ENCODE measurements around the gene DERL2.

The DERL2 gene

DNA sequence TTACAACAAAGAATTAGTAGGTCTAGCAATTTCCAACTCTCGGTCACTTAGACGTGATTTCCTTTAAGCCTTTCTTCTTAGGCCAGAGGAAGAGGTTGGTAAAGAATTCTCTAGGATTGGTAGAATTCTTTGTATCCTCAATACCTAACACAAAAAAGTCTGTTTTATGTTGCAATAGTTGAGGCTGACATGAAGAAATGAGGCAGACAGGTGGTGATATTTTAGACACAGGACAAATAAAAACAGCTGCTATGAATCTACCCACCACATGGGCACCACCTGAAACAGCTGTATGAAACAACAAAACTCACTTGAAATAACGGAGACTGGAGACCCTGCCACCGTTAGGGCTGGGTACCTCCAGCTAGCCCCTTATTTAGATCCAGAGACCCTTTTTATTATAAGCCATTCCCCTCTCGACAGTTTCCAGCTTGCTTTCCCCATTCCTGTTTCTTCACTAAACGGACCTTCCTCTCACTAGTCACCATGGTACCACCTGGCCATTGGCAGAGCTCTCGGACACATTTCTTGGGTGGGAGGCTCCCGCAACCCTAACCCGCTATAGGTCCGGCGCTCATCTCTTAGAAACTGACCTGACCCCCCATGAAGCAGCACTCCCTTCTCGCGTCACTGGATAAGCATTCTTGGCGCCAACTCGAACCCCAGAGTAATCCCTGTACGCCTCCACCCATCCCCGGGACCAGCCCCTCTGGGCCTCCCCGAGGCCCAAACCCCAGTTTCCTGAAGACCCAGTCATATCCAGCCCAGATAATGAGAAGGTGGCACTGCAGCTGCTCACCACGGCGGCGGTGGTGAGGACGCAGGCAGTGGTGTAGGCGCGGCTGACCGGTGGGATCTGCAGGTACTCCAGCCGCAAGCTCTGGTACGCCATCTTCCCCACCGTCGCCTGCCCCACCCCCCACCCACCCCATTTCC, at the start of gene DERL2:
TSS of gene DERL2 (minus strand) at position 909 of the 936 bp plus-strand sequence. CDS start at position 892, 17 bp downstream.
- no peak for DNase-seq

DNA sequence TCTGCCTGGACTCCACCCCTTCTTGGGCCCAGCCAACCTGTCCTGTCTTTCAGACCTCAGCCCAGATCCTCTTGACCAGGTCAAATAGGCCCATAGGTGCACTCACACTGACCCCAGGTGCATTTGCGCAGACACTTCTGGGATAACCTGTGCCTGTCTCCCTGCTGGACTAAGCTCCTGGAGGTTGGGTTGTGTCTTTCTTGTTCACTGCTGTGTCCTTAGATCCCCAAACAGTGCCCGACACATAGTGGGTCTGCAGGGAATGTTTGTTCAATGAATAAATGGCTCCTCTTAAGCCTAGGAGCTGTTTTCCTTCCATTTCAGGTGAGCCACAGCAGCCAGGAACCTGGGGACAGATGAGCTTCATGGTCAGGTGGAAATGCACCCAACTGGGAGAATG, 49.5 kb upstream of the DERL2 start:
- no peak for DNase-seq

DNA sequence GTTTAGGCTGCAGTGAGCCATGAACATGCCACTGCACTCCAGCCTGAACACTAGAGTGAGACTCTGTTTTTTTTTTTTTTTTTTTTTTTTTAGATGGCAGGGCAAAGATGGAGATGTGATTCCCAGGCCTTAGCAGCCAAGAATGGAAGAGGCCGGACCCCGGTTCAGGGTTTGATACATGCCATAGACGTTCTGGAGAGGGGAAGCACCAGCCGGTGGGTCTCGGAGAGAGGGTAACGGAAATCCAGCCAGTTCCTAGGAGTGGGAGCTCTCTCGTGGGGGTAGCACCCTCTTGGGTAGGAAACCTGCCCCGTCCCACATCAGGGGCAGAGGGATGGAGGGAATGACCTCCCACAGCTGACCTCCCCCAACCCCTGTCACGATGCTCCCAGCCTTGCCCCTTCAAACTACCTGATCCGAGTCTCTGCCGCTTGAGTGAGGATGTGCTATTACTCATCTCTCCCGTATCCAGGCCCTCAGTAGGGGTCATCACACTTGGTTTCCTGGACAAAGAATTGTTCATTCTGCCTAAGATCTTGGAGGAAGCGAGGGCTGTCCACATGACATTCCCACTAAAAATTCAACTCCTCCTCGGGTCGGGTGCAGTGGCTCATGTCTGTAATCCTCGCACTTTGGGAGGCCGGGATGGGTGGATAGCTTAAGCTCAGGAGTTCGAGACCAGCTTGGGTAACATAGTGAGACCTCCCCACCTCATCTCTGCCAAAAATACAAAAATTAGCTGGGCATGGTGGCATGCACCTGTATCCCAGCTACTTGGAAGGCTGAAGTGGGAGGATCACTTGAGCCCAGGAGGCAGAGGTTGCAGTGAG, 47.7 kb upstream of the DERL2 start:
- no peak for DNase-seq

- DNase-seq, result no peak
These were observed 46.6 kb upstream of the DERL2 start for GRCh38 chr17:5532581-5532980.

GRCh38 chr17:5531085-5531418, 45.1 kb upstream of the DERL2 start:
- DNase-seq, result no peak

DNA sequence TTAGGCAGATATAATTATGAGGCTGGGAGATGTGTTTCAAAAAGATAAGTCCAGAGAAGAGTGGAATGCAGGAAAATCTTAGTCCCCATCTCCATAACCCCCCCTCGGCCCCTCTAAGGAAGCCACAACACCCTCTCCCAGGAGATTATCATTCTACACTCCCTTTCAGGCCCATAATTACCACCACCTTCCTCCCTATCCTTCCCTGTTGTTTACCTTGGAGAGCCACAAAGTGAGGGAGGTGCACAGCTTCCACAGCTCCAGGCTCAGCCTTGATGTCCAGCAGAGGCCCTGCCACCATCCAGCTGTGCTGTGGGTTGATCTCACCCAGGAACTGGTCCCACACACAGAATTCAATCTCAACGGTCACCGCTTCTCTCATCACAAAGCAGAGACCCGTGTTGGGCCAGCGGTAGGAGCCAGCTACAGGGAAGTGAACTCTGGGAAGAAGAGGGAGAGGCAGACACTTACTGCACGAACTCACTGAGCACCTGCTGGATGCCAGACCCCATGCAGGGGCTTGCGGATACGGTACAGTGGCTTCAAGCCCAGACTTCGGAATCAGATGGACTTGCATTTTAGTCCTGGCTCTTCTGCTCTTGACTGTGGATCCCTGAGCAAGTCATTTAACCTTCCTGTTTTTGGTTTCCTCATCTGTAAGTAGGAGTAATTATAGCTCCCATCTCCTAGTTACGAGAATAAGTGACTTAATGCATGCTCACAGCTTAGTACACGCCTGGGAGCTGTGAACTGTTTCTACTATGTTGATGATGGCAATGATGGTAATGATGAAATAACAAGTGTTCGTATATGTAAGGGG, 44.5 kb upstream of the DERL2 start:
- DNase-seq, result no peak

DNA sequence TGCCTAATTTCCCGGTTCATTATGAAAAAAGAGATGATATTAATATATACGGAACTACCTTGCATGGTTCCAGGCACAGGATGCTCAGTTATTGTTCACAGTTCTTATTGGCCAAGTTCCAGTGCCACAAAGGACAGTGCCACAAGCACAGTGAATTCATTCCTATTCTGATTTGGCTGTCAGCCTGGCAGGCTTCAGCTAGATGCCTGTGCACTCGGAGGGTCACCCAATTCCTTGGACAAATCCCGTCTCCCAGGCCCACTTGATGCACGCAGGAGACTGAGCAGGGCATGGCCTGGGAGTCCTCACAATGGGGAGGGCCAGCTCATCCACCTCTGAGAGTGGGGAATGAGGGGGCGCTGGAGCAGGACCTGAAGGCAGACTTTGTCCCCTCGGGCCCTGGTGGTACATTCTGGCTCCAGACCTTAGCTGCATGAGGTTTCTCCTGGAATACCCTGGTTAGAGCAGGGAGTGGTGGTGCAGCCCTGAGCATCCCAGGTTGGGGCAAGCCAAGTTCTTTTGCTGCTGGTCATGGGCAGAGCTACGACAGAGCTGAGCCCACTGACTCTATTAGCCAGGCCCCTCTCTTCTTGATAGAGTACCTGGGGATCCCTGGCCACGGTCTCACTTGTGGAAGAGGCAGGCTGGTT, 41.7 kb upstream of the DERL2 start:
- DNase-seq, result no peak

- DNase-seq, result no peak
These were observed 41.0 kb upstream of the DERL2 start for GRCh38 chr17:5526821-5527598.

DNA sequence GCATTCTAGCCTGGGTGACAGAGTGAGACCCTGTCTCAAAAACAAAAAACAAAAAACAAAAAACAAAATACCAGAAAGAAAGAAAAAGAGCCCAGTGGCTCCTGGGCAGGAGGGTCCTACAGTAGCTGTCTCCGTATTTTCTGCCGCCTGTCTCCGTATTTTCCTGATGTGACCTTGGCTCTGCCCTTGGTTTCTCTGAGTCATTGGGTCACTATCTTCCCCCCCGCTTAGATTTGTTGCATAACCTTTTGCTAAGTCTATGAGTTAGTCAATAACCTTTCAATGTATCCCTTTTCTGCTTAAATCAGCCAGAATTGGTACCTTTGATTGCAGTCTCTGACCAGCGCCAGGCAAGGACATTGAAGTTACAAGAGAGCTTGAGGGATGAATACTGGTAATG, 37.3 kb upstream of the DERL2 start:
- no peak for DNase-seq

DNA sequence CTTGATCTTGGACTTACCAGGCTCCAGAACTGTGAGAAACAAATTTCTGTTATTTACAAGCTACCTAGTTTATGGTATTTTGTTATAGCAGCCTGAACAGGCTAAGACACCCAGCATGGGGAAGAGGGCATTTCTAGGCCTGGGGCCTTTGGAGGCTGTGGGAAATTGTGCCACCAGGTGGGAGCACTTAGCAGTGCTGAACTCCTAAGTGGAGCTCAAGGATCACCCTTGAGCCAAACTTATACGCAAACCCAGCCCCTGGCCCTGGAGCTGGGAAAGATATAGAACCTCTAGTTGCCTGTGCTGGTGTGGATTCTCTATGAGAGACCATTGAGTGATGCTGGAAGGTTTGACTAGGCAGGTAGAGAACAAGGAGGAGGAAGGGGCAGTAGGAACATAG, 36.5 kb upstream of the DERL2 start:
- no peak for DNase-seq

DNA sequence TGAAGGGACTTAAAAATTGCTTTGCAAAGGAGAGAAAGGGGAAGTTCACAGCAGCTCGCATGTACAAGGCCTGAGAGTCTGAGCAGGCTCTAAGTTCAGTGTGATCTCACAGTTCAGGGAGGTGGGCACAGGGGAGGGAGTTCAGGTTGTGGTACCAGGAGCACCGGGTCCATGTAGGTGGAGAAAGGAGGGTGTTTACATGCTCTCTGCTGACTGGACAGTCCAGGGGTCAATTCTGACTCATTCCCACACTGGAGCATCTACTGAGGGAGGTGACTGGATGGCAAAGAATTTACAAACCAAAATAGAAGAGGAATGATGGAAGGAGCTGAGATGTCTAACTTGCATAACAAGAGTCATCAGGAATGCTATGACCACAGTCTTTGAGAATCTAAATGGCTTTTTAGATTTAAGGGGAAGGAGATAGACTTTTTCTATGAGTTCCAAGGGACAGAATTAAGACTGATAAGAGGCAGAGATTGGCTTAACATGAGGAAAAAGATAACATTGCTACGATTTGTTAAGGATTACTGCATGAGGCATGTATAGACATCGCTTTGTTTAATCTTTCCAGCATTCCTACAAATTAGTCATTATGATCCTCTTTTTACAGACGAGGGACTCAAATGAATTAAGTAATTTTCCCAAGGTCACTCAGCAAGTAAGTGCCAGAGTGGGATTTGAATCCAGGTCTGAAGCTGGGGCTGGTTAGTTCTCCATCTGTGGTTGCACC, 30.2 kb upstream of the DERL2 start:
- DNase-seq, result no peak

DNA sequence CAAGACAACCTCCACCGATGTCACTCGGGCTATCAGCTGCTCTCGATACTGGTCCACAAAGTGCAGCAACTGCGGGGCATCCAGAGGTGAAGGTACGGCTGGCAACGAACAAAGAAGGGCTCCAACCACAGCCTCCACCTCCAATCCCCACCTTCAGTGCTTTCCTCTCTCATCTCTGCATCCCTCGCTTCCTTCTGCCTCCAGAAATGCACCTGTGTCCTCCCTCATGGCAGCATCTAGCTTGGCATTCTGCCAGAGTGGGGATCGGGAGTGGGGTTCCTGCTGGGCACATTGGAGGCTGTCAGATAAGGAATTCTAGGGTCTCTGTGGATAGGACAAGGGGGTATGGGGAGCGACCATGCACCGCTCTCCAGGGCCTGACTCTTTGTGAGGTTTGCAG, 29.0 kb upstream of the DERL2 start:
- DNase-seq, result no peak

DNA sequence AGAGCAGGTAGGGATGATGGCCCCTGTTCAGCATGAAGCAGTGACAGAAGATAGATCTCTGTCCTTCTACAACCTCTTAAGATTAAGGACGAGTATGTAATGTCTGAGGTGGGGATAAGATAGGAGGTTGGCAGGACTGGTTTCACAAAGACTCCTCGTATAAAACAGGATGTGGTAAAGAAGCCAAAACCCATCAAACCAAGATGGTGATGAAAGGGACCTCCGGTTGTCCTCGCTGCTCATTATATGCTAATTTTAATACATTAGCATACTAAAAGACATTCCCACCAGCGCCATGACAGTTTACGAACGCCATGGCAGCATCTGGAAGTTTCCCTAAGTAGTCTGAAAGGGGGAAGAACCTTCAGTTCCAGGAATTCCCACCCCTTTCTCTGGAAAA, 27.6 kb upstream of the DERL2 start:
- no peak for DNase-seq

DNA sequence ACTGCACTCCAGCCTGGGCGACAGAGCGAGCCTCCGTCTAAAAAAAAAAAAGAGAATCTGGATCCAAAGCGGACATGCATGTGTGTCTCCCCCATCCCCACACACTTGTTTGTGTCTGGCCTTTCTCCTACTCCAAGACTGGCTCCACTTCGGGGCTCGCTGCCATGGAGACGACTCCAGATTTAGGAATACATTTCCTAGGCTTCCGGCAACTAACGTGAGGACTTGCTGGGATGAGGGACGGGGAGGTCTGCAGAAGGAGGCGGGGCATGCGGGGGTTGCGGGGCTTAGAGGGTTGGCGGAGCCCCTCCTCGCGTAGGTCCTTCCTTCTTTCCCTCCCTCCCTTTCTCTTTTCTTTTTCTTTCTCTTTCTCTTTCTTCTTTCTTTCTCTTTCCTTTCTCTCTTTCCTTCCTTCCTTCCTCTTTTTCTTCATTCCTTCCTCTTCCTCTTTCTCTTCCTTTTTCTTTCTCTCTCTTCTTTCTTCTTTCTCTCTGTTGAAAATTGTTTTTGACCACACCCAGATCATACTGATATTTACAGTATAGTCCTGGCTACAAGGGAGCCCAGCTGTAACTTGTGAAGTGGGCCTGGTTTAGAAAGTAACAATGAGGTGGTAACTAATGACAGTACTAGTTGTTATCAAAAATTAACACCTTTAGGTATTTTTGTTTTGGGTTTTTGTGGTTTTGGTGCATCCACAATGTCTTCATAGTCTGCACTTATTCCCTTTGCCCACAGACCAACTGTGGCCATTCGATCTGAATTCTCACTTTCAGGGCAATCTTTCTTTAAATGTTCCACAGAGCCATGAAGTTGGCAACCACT, 25.6 kb upstream of the DERL2 start:
- DNase-seq, result no peak

DNA sequence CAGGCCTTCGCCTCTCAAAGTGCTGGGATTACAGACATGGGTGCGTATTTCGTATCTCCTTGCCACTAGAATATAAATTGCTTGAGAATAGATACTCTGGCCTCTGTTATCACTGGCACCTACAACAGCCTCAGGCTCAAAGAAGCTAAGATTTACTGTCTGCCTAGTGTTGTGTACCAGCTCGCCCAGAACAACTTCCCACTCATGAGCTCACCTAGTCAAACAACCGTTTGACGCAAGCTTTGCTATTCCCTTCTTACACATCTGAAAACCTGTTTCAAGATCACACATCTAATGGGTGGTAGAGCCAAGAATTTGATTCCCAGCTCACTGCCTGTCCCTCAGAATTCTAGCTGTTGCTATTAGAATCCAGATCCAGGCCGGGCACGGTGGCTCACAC, 24.8 kb upstream of the DERL2 start:
- DNase-seq, result no peak

DNA sequence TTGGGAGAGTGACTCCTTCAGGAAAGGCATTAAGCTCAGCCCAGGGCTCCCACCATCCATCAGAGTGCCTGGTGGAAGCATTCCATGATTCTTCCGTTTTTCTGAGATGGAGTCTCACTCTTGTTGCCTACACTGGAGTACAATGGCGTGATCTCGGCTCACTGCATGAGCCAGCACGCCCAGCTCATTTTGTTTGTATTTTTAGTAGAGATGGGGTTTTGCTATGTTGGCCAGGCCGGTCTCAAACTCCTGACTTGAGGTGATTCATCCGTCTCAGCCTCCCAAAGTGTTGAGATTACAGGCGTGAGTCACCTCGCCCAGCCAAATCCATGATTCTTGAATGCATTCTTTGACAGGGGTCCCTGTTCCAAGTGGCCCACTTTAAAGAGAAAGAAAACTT, 23.5 kb upstream of the DERL2 start:
- no peak for DNase-seq

- no peak for DNase-seq
These were observed 22.8 kb upstream of the DERL2 start for GRCh38 chr17:5508810-5509209.

- no peak for DNase-seq
These were observed 20.3 kb upstream of the DERL2 start for GRCh38 chr17:5506307-5506706.

DNA sequence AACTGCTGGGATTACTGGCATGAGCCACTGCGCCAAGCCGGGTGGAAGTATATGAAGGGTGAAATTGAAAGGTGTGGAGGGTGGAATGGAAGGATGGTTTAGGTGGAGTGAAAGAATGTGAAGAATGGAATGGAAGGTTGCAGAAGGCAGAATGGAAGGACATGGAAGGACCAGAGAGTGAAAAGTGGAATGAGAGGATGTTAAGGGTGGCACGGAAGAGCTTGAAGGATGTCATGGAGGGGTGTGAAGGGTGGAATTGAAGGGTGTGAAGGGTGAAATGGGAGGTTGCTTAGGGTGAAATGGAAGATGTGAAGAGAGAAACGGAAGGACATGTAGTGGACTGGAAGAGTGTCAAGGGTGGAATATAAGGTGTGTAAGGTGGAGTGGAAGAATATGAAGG, 16.6 kb upstream of the DERL2 start:
- DNase-seq, result no peak

DNA sequence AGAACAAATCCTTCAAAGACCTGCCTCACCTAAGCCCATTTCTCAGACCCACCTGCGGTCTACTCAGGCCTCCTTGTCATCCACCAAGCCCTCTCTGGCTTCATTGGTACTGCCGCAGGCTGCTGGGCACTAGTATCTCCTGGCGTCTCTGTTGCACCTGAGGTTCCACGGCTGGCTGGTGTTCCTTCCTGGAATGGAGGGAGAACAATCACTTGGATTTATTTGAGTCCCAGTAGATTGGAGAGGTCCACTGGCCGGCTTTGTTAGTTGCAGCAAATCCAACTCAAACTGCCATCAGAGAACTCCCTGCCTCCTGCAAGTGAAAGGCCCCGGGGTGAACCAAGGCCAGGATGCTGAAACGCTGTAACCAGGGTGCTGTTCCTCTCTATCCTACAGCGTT, 15.7 kb upstream of the DERL2 start:
- no peak for DNase-seq
